Hematopoietic multipotent progenitor cell (in vitro differentiated cells): ENCODE data around the gene LCLAT1. TPM values are rescaled to one million over a fixed set of nuclear protein-coding genes. Genes with fewer than 3 reads are reported as not detected.
"Not testable (repeated sequence)": the region's sequence is repeated elsewhere in the genome, so short reads cannot be mapped to it uniquely, and the experiment has no call there.

Source experiments
- DNase-seq, 3 donors: peaks; one replicate each; pipeline ENCODE4 v3.0.0-alpha.2; 2011 to 2015; ENCODE audit warnings: low read depth in 2 of 3, low spot score in 2 of 3
- total RNA-seq: library from RNA; depleted of rRNA; stranded (reverse); fragments of >200 nt; gene quantifications from one replicate; pipeline ENCODE4 v1.2.3, GENCODE V29; 2012

The LCLAT1 gene
- total RNA-seq, 1 donor: 11.6 TPM

GRCh38 chr2:30513649-30514048, 66.6 kb downstream of the LCLAT1 start:
- not testable (repeated sequence) for DNase-seq

- no peak for DNase-seq
Measured at GRCh38 chr2:30514134-30514847, 67.2 kb downstream of the LCLAT1 start.

GRCh38 chr2:30514848-30515435, 67.9 kb downstream of the LCLAT1 start:
- DNase-seq: no peak

- no peak for DNase-seq
Measured at GRCh38 chr2:30516166-30516565, 69.1 kb downstream of the LCLAT1 start.

- DNase-seq: no peak
Measured at GRCh38 chr2:30519796-30520195, 72.8 kb downstream of the LCLAT1 start.

- no peak for DNase-seq
Measured at GRCh38 chr2:30522421-30522820, 75.4 kb downstream of the LCLAT1 start.

- DNase-seq: no peak
Measured at GRCh38 chr2:30527411-30527810, 80.4 kb downstream of the LCLAT1 start.

GRCh38 chr2:30527859-30528258, 80.8 kb downstream of the LCLAT1 start:
- no peak for DNase-seq

- no peak for DNase-seq
Measured at GRCh38 chr2:30530346-30530745, 83.3 kb downstream of the LCLAT1 start.

GRCh38 chr2:30541680-30542079, 94.6 kb downstream of the LCLAT1 start:
- DNase-seq: no peak

- no peak for DNase-seq
Measured at GRCh38 chr2:30545875-30546274, 98.8 kb downstream of the LCLAT1 start.

- no peak for DNase-seq
Measured at GRCh38 chr2:30548386-30548785, 101.3 kb downstream of the LCLAT1 start.

- no peak for DNase-seq
Measured at GRCh38 chr2:30549096-30549495, 102.0 kb downstream of the LCLAT1 start.

GRCh38 chr2:30559544-30560275, 112.7 kb downstream of the LCLAT1 start:
- DNase-seq: no peak

GRCh38 chr2:30561349-30561748, 114.3 kb downstream of the LCLAT1 start:
- no peak for DNase-seq

- DNase-seq: no peak
Measured at GRCh38 chr2:30565851-30566358, 118.9 kb downstream of the LCLAT1 start.

- no peak for DNase-seq
Measured at GRCh38 chr2:30566631-30567030, 119.6 kb downstream of the LCLAT1 start.

GRCh38 chr2:30567317-30567716, 120.3 kb downstream of the LCLAT1 start:
- DNase-seq: no peak

GRCh38 chr2:30569946-30570345, 122.9 kb downstream of the LCLAT1 start:
- no peak for DNase-seq

- DNase-seq: no peak
Measured at GRCh38 chr2:30577151-30577550, 130.1 kb downstream of the LCLAT1 start.

GRCh38 chr2:30580391-30580790, 133.3 kb downstream of the LCLAT1 start:
- DNase-seq: peak in 1 of 3 donors; percentile 6

GRCh38 chr2:30582521-30582920, 135.5 kb downstream of the LCLAT1 start:
- DNase-seq: no peak
